HCT116 (cell line): ENCODE measurements around the gene ITPK1.

Source experiments
- CBX3 ChIP-seq: IDR thresholded peaks from 2 replicates; pipeline ENCODE4 v1.6.1; 2012; ENCODE audit warnings: low read depth
- CTCF ChIP-seq, 3 experiments: fragments of 200-600 bp in 1 of 3; sonication (generic) in 1 of 3; IDR thresholded peaks in 2 of 3; conservative IDR thresholded peaks in 1 of 3; 2 replicates each; pipeline ENCODE4 v1.5.1; 2012 to 2017; ENCODE audit warnings: low read depth in 2 of 3, low read length in 2 of 3, antibody characterized with exemption in 1 of 3, borderline replicate concordance in 1 of 3, control low read depth in 1 of 3, mild to moderate bottlenecking in 1 of 3, mixed read lengths in 1 of 3, mixed run types in 1 of 3, moderate library complexity in 1 of 3; ENCODE audit not compliant: insufficient read depth in 1 of 3
- EGR1 ChIP-seq: IDR thresholded peaks from 2 replicates; pipeline ENCODE4 v1.6.1; 2012; ENCODE audit warnings: low read depth
- EZH2 ChIP-seq: fragments of 200-600 bp; sonication (generic); IDR thresholded peaks from 2 replicates; pipeline ENCODE4 v1.6.1; 2017; ENCODE audit warnings: antibody characterized with exemption, mixed run types
- JUND ChIP-seq: IDR thresholded peaks from 2 replicates; pipeline ENCODE4 v1.6.1; 2012
- MAX ChIP-seq: IDR thresholded peaks from 2 replicates; pipeline ENCODE4 v1.6.1; 2012
- POLR2A ChIP-seq: IDR thresholded peaks from 2 replicates; pipeline ENCODE4 v1.7.0; 2011; ENCODE audit warnings: borderline replicate concordance; ENCODE audit not compliant: insufficient read depth, insufficient read length; ENCODE audit errors: extremely low read depth
- SRF ChIP-seq: IDR thresholded peaks from 2 replicates; pipeline ENCODE4 v1.6.1; 2012; ENCODE audit warnings: low read depth
- YY1 ChIP-seq: IDR thresholded peaks from 2 replicates; pipeline ENCODE4 v1.6.1; 2011; ENCODE audit warnings: low read length, low read depth, moderate library complexity, mild to moderate bottlenecking; ENCODE audit not compliant: insufficient replicate concordance; ENCODE audit errors: extremely low read depth
- TF ChIP-seq, protein P1 (sequence below): IDR thresholded peaks from 2 replicates; pipeline ENCODE4 v1.6.1; 2012; ENCODE audit warnings: low read depth

DNA sequence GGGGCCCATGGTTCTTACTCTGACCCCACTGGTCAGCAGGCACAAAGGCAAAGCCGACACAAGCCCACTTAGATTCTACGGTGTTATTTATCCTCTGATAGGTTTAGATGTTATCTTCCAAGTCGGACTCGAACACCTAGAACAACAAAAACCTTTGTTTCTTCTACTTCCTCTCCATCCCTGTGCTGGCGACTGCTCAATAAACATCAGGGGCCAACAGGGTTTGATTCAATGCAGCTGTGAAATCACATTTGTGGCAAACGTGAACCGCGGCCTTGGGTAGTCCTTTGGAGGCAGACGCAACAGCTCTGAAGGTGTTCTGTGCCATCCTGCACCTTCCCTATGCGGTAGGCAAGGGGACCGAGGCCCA is 105.6 kb downstream of the ITPK1 start:
- TF ChIP-seq SRF: no peak
- TF ChIP-seq CTCF (IDR thresholded peaks at IDR 0.05 in 2 of 3, conservative IDR thresholded peaks at IDR 0.05 in 1 of 3; ENCODE audit: borderline replicate concordance in 1 of 3, insufficient read depth in 1 of 3, low read depth in 2 of 3, low read length in 2 of 3): no peak
- no peak for TF ChIP-seq POLR2A
- TF ChIP-seq JUND: no peak
- TF ChIP-seq EZH2: no peak
- TF ChIP-seq CBX3: no peak
- TF ChIP-seq, protein P1, sequence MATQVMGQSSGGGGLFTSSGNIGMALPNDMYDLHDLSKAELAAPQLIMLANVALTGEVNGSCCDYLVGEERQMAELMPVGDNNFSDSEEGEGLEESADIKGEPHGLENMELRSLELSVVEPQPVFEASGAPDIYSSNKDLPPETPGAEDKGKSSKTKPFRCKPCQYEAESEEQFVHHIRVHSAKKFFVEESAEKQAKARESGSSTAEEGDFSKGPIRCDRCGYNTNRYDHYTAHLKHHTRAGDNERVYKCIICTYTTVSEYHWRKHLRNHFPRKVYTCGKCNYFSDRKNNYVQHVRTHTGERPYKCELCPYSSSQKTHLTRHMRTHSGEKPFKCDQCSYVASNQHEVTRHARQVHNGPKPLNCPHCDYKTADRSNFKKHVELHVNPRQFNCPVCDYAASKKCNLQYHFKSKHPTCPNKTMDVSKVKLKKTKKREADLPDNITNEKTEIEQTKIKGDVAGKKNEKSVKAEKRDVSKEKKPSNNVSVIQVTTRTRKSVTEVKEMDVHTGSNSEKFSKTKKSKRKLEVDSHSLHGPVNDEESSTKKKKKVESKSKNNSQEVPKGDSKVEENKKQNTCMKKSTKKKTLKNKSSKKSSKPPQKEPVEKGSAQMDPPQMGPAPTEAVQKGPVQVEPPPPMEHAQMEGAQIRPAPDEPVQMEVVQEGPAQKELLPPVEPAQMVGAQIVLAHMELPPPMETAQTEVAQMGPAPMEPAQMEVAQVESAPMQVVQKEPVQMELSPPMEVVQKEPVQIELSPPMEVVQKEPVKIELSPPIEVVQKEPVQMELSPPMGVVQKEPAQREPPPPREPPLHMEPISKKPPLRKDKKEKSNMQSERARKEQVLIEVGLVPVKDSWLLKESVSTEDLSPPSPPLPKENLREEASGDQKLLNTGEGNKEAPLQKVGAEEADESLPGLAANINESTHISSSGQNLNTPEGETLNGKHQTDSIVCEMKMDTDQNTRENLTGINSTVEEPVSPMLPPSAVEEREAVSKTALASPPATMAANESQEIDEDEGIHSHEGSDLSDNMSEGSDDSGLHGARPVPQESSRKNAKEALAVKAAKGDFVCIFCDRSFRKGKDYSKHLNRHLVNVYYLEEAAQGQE: no peak
- no peak for TF ChIP-seq EGR1
- no peak for TF ChIP-seq YY1
- no peak for TF ChIP-seq MAX
